ENCODE data around the gene CACNA1D. TPM values are rescaled to one million over a fixed set of nuclear protein-coding genes. Genes with fewer than 3 reads are reported as not detected.

CACNA1D gene
- total RNA-seq, 4 donors from 2014 or later: 74.6 to 194 (median 105) TPM

GRCh38 chr3:53649816-53650215 is 155.4 kb downstream of the CACNA1D start:
- no peak for TF ChIP-seq POLR2A (IDR thresholded peaks at IDR 0.05)
- TF ChIP-seq CTCF (IDR thresholded peaks at IDR 0.05): no peak
- H3K36me3 ChIP-seq: peaks cover 0 to 8% (median 0%) of the 10 kb centered on the region in 3 donors

GRCh38 chr3:53650424-53650823 is 156.0 kb downstream of the CACNA1D start:
- Histone ChIP-seq H3K36me3 (peaks cover 0 to 8% (median 0%) of the 10 kb centered on the region in 3 donors), H3K4me1 (no peaks in the 10 kb centered on the region), H3K9me3 (peaks cover 0 to 9% (median 0%) of the 10 kb centered on the region in 4 donors), H3K27me3 (no peaks in the 10 kb centered on the region), H3K4me3 (no peak overlapping the region), H3K27ac (no peak overlapping the region)
- no peak for TF ChIP-seq CTCF (IDR thresholded peaks at IDR 0.05)
- no peak for TF ChIP-seq POLR2A (IDR thresholded peaks at IDR 0.05)
- DNase-seq: no peak

More at GRCh38 chr3:53649816-53650215, 155.4 kb downstream of the CACNA1D start:
- Histone ChIP-seq H3K4me1 (no peaks in the 10 kb centered on the region), H3K27ac (no peak overlapping the region), H3K9me3 (peaks cover 0 to 9% (median 0%) of the 10 kb centered on the region in 4 donors), H3K4me3 (no peak overlapping the region), H3K27me3 (no peaks in the 10 kb centered on the region)
- no peak for DNase-seq

- Histone ChIP-seq H3K36me3 (peaks cover 0 to 8% (median 0%) of the 10 kb centered on the region in 3 donors), H3K9me3 (peaks cover 0 to 9% (median 0%) of the 10 kb centered on the region in 4 donors), H3K4me1 (no peaks in the 10 kb centered on the region), H3K4me3 (no peak overlapping the region), H3K27me3 (no peaks in the 10 kb centered on the region), H3K27ac (no peak overlapping the region)
- no peak for TF ChIP-seq POLR2A (IDR thresholded peaks at IDR 0.05)
- no peak for TF ChIP-seq CTCF (IDR thresholded peaks at IDR 0.05)
- DNase-seq: no peak
These were observed 156.7 kb downstream of the CACNA1D start for GRCh38 chr3:53650928-53651661.

- H3K9me3 ChIP-seq: peaks cover 0 to 9% (median 0%) of the 10 kb centered on the region in 4 donors
- TF ChIP-seq CTCF (IDR thresholded peaks at IDR 0.05): no peak
- no peak for TF ChIP-seq POLR2A (IDR thresholded peaks at IDR 0.05)
- no peak for DNase-seq
These were observed 157.5 kb downstream of the CACNA1D start for GRCh38 chr3:53651927-53652326.

GRCh38 chr3:53657651-53658050 is 163.2 kb downstream of the CACNA1D start:
- Histone ChIP-seq H3K9me3 (peaks cover 0 to 18% (median 0%) of the 10 kb centered on the region in 4 donors), H3K4me1 (no peaks in the 10 kb centered on the region), H3K4me3 (no peak overlapping the region), H3K36me3 (peaks cover 0 to 18% (median 0%) of the 10 kb centered on the region in 3 donors), H3K27ac (no peak overlapping the region), H3K27me3 (no peaks in the 10 kb centered on the region)
- no peak for DNase-seq
- TF ChIP-seq POLR2A (IDR thresholded peaks at IDR 0.05) (no peak), CTCF (IDR thresholded peaks at IDR 0.05) (no peak)

More at GRCh38 chr3:53651927-53652326, 157.5 kb downstream of the CACNA1D start:
- Histone ChIP-seq H3K27me3 (no peaks in the 10 kb centered on the region), H3K4me1 (no peaks in the 10 kb centered on the region), H3K4me3 (no peak overlapping the region), H3K36me3 (peaks cover 0 to 8% (median 0%) of the 10 kb centered on the region in 3 donors), H3K27ac (no peak overlapping the region)
